Vagina (tissue), 2 donors: ENCODE results near the gene TRPM5. TPM values are rescaled to one million over a fixed set of nuclear protein-coding genes. Genes with fewer than 3 reads are reported as not detected.

Experiments used
- DNase-seq, 2 donors: peaks; one replicate each; pipeline ENCODE4 v3.0.0-alpha.2; 2017; ENCODE audit errors: extremely low spot score in 2 of 2
- H3K27ac ChIP-seq: fragments of 200-600 bp; sonication (generic); one replicate; pipeline ENCODE4 v1.5.1; 2019
- H3K27me3 ChIP-seq: fragments of 200-600 bp; sonication (generic); one replicate; pipeline ENCODE4 v1.5.1; 2019
- H3K36me3 ChIP-seq, 2 donors: fragments of 200-600 bp; sonication (generic); one replicate each; pipeline ENCODE4 v1.5.1; 2017 to 2019
- H3K4me1 ChIP-seq: fragments of 200-600 bp; sonication (generic); one replicate; pipeline ENCODE4 v1.5.1; 2019
- H3K4me3 ChIP-seq, 2 donors: fragments of 200-600 bp; sonication (generic); 1 replicate in 1 of 2; 2 replicates in 1 of 2; pipeline ENCODE4 v1.5.1; 2016 to 2019
- H3K9me3 ChIP-seq: fragments of 200-600 bp; sonication (generic); one replicate; pipeline ENCODE4 v1.5.1; 2019
- CTCF ChIP-seq, 3 experiments: fragments of 450-650 bp in 2 of 3; fragments of 200-600 bp in 1 of 3; sonication (generic) in 1 of 3; IDR thresholded peaks; one replicate each; pipeline ENCODE4 v1.5.1; 2017 to 2019; ENCODE audit warnings: antibody characterized with exemption in 3 of 3, mild to moderate bottlenecking in 2 of 3, moderate library complexity in 2 of 3
- POLR2A ChIP-seq, 2 donors: fragments of 450-650 bp; IDR thresholded peaks; one replicate each; pipeline ENCODE4 v1.6.1; 2017; ENCODE audit warnings: antibody characterized with exemption in 2 of 2, mild to moderate bottlenecking in 2 of 2, moderate library complexity in 2 of 2
- POLR2AphosphoS5 ChIP-seq, 2 donors: sonication (generic); formaldehyde crosslinking; IDR thresholded peaks; one replicate each; pipeline ENCODE4 v1.9.0; 2017; ENCODE audit warnings: antibody characterized with exemption in 2 of 2, mild to moderate bottlenecking in 2 of 2, low read depth in 1 of 2; ENCODE audit not compliant: insufficient read depth in 1 of 2
- intact Hi-C: fragments of 100-400 bp; cut with DNase I; formaldehyde crosslinking; loops from one replicate; pipeline ENCODE4 v1.15.1; 2023
- total RNA-seq: library from RNA; depleted of rRNA; stranded (reverse); fragments of >200 nt; gene quantifications from one replicate; pipeline ENCODE4 v1.2.3, GENCODE V29; 2016

Gene TRPM5
- total RNA-seq, 1 donor from 2014 or later, result not detected

DNA sequence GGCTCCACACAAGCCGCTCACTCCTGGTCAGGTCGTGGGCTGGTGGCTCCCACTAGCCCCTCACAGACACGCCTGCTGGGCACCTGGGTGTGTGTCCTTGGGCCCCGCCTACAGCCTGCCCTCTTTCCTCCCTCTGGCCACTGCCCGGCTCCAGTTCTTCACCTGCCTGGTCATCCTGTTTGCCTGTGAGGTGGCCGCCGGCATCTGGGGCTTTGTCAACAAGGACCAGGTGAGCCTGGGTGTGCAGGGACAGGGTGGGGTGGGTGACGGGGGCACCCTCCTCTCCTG is 49.6 kb downstream of the TRPM5 start:
- H3K9me3 ChIP-seq, result no peaks in the 10 kb centered on the region
- no peaks in the 10 kb centered on the region for H3K27me3 ChIP-seq
- no peak for DNase-seq
- no peak for TF ChIP-seq CTCF (IDR thresholded peaks at IDR 0.05)
- TF ChIP-seq POLR2AphosphoS5 (IDR thresholded peaks at IDR 0.05; ENCODE audit: insufficient read depth in 1 of 2, low read depth in 1 of 2), result no peak
- no peak for TF ChIP-seq POLR2A (IDR thresholded peaks at IDR 0.05)
- H3K36me3 ChIP-seq, result peaks cover 0 to 53% of the 10 kb centered on the region in 2 donors
- no peak overlapping the region for H3K4me3 ChIP-seq
- intact Hi-C loops, result loop anchor here (5.0 kb wide), 1 partner anchor 87 kb away; no protein-coding TSS in a partner anchor
- H3K27ac ChIP-seq, result no peak overlapping the region
- peaks cover 49% of the 10 kb centered on the region for H3K4me1 ChIP-seq

Other genes with a start within 250 kb of the TRPM5 start
- gene ASCL2, start 173.9 kb downstream of the TRPM5 start, total RNA-seq, result 3.7 TPM
- gene C11orf21, start 142.6 kb downstream of the TRPM5 start, total RNA-seq, result 8.1 TPM
- 3.7 TPM for gene TSPAN32, start 142.5 kb downstream of the TRPM5 start, total RNA-seq
- gene CD81, start 67.2 kb downstream of the TRPM5 start, total RNA-seq, result 526 TPM
- 37.6 TPM for gene TSSC4, start 43.8 kb downstream of the TRPM5 start, total RNA-seq
- 2.7 TPM for gene KCNQ1, start 494 bp upstream of the TRPM5 start, total RNA-seq